K562 (cell line): ENCODE results near the gene OPN1LW. TPM values are rescaled to one million over a fixed set of nuclear protein-coding genes. Genes with fewer than 3 reads are reported as not detected.

Source experiments
- BCL6 ChIP-seq: fragments of 250-450 bp; sonication (Bioruptor Pico); IDR thresholded peaks from 2 replicates; pipeline ENCODE4 v1.4.0; 2020
- BMI1 ChIP-seq: fragments of 150-350 bp; IDR thresholded peaks from 2 replicates; pipeline ENCODE4 v1.6.1; 2014; ENCODE audit warnings: low read length
- CBX8 ChIP-seq: fragments of 200-600 bp; sonication (generic); IDR thresholded peaks from 2 replicates; pipeline ENCODE4 v1.6.1; 2012; ENCODE audit warnings: borderline replicate concordance, mixed run types, low read depth, mild to moderate bottlenecking, moderate library complexity, mixed read lengths, low read length, control low read depth, inconsistent platforms; ENCODE audit not compliant: poor library complexity, severe bottlenecking; ENCODE audit errors: extremely low read depth
- CREB5 ChIP-seq: fragments of 250-450 bp; sonication (Bioruptor Pico); IDR thresholded peaks from 2 replicates; pipeline ENCODE4 v1.5.0; 2020; ENCODE audit warnings: mild to moderate bottlenecking
- ELF4 ChIP-seq: fragments of 450-650 bp; formaldehyde crosslinking; IDR thresholded peaks from 2 replicates; pipeline ENCODE4 v1.4.0; 2022; ENCODE audit warnings: missing genetic modification characterization
- ETV5 ChIP-seq: sonication (generic); formaldehyde crosslinking; IDR thresholded peaks from 2 replicates; pipeline ENCODE4 v1.4.0; 2020; ENCODE audit warnings: low read depth, mild to moderate bottlenecking, missing genetic modification reagents
- MAZ ChIP-seq, 2 experiments: fragments of 450-650 bp in 1 of 2; sonication (generic) in 1 of 2; formaldehyde crosslinking; IDR thresholded peaks in 1 of 2; conservative IDR thresholded peaks in 1 of 2; 2 replicates each; pipeline versions ENCODE4 v1.4.0 to v1.5.0; 2020; ENCODE audit warnings: mild to moderate bottlenecking in 1 of 2, missing genetic modification reagents in 1 of 2
- MCM2 ChIP-seq: fragments of 450-650 bp; IDR thresholded peaks from 2 replicates; pipeline ENCODE4 v1.6.1; 2017; ENCODE audit warnings: low read depth, mild to moderate bottlenecking
- NONO ChIP-seq, 2 experiments: fragments of 200-400 bp in 1 of 2; fragments of 450-650 bp in 1 of 2; formaldehyde crosslinking in 1 of 2; IDR thresholded peaks; 2 replicates each; pipeline ENCODE4 v1.6.1; 2017; ENCODE audit warnings: low read depth in 2 of 2, mild to moderate bottlenecking in 2 of 2, moderate library complexity in 2 of 2, low read length in 1 of 2
- PML ChIP-seq: IDR thresholded peaks from 2 replicates; pipeline ENCODE4 v1.6.1; 2012; ENCODE audit warnings: low read length, inconsistent platforms
- POLR2B ChIP-seq: fragments of 450-650 bp; IDR thresholded peaks from 2 replicates; pipeline ENCODE4 v1.6.1; 2018; ENCODE audit warnings: low read depth; ENCODE audit not compliant: partially characterized antibody
- PYGO2 ChIP-seq: fragments of 450-650 bp; IDR thresholded peaks from 2 replicates; pipeline ENCODE4 v1.6.1; 2016; ENCODE audit warnings: mild to moderate bottlenecking, missing genetic modification characterization, moderate library complexity, missing compliant biosample characterization
- RBM39 ChIP-seq: fragments of 200-400 bp; formaldehyde crosslinking; optimal IDR thresholded peaks from 2 replicates; pipeline ENCODE3; 2018; ENCODE audit warnings: low read depth, low read length
- SMAD1 ChIP-seq: fragments of 150-350 bp; IDR thresholded peaks from 2 replicates; pipeline ENCODE4 v1.6.1; 2014; ENCODE audit warnings: low read length, low read depth; ENCODE audit not compliant: partially characterized antibody
- SREBF1 ChIP-seq: fragments of 150-350 bp; IDR thresholded peaks from 2 replicates; pipeline ENCODE4 v1.6.1; 2014; ENCODE audit warnings: antibody characterized with exemption, low read depth, low read length, borderline replicate concordance
- VEZF1 ChIP-seq: fragments of 200-800 bp; sonication (Bioruptor generic); IDR thresholded peaks from 2 replicates; pipeline ENCODE4 v1.6.1; 2017; ENCODE audit warnings: missing genetic modification characterization, missing compliant biosample characterization
- XRCC4 ChIP-seq: IDR thresholded peaks from one replicate; pipeline ENCODE4 v1.6.1; 2011; ENCODE audit not compliant: insufficient read depth, insufficient read length; ENCODE audit errors: extremely low read depth
- ZKSCAN1 ChIP-seq: fragments of 150-350 bp; IDR thresholded peaks from 2 replicates; pipeline ENCODE4 v1.6.1; 2016; ENCODE audit warnings: low read depth, low read length
- ZNF133 ChIP-seq: fragments of 250-450 bp; sonication (Bioruptor Pico); IDR thresholded peaks from 2 replicates; pipeline ENCODE4 v1.4.0; 2020; ENCODE audit warnings: mild to moderate bottlenecking
- ZNF146 ChIP-seq: IDR thresholded peaks from one replicate; pipeline ENCODE4 v1.6.1; 2018; ENCODE audit warnings: missing compliant biosample characterization; ENCODE audit not compliant: unreplicated experiment
- ZNF280A ChIP-seq: fragments of 450-650 bp; IDR thresholded peaks from 2 replicates; pipeline ENCODE4 v1.6.1; 2018; ENCODE audit warnings: mild to moderate bottlenecking, low read depth; ENCODE audit not compliant: partially characterized antibody
- ZNF311 ChIP-seq: fragments of 250-450 bp; sonication (Bioruptor Pico); IDR thresholded peaks from 2 replicates; pipeline ENCODE4 v1.4.0; 2020; ENCODE audit warnings: mild to moderate bottlenecking, moderate library complexity
- ZNF717 ChIP-seq: fragments of 250-450 bp; sonication (Bioruptor Pico); IDR thresholded peaks from 2 replicates; pipeline ENCODE4 v1.5.0; 2021
- ZNF785 ChIP-seq: fragments of 250-450 bp; sonication (Bioruptor Pico); IDR thresholded peaks from 2 replicates; pipeline ENCODE4 v1.4.0; 2020; ENCODE audit warnings: mild to moderate bottlenecking
- polyA plus RNA-seq, 8 experiments: library from polyadenylated mRNA; depleted of rRNA in 4 of 8; stranded (reverse) in 5 of 8; unstranded in 3 of 8; fragments of >200 nt; fragmentation: Nextera tagmentation in 2 of 8; fragmentation: Illumina TruSeq in 1 of 8; extraction: Ambion mirVana in 2 of 8; extraction: Trizol in 1 of 8; gene quantifications; 2 replicates each; pipeline versions ENCODE4 v1.2.1 to v1.2.3, GENCODE V29; 2011 to 2014; ENCODE audit warnings: inconsistent platforms in 1 of 8, missing spikeins in 1 of 8
- total RNA-seq, 7 experiments: library from RNA; depleted of rRNA in 6 of 7; stranded (reverse); fragments of >200 nt in 6 of 7; fragmentation: Illumina TruSeq in 2 of 7; extraction: Trizol in 2 of 7; gene quantifications; 2 replicates each; pipeline versions ENCODE4 v1.2.1 to v1.2.3, GENCODE V29; 2011 to 2021; ENCODE audit warnings: low replicate concordance in 1 of 7
- TF ChIP-seq, protein P1 (sequence below): fragments of 250-450 bp; sonication (Bioruptor Pico); IDR thresholded peaks from 2 replicates; pipeline ENCODE4 v1.8.0; 2021; ENCODE audit warnings: mild to moderate bottlenecking, moderate library complexity

Gene OPN1LW
- total and polyA plus RNA-seq, 9 of the 15 experiments (the other 6 are each of a cell fraction or from before 2014, with no cell fraction given), result 0.04 TPM; not detected in 8

DNA sequence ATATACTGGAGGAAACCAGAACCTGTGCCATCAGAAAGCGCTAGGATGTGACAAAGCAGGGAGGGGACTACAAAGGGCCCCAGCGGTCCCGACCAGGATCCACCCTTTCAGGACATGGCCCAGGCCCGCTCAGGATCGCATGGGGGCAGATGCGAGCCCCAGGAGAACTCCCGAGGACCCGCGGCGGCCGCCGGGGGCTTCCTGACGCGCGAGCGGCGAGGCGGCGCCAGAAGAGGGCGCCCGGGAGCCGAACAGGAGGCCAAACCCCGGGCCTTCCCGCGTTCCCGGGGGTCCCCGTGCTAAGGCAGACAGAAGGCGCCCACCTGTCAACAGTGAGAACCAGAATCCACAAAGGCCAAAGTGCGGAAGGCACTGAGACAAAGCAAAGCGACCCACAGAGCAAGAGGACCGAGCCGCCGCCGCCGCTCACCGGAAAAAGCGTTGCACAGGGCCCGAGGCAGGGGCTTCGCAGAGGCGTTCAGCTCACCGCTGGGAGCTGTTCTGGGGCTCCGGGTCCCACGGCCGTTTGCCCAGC is 7.3 kb upstream of the OPN1LW start (continued):
- no peak for TF ChIP-seq ZNF280A
- no peak for TF ChIP-seq ZNF311 (CRISPR knock-in tag)
- TF ChIP-seq CBX8, result no peak
- no peak for TF ChIP-seq CREB5
- TF ChIP-seq ETV5, result peak; percentile 31; the same call in 1 of the 2 replicates
- TF ChIP-seq POLR2B, result no peak
- peak; percentile 18 to 86; a peak in 2 of 4 replicates for TF ChIP-seq MAZ (CRISPR knock-in tag; conservative IDR thresholded peaks at IDR 0.05 in 1 of 2, IDR thresholded peaks at IDR 0.05 in 1 of 2)
- TF ChIP-seq ZNF785 (CRISPR knock-in tag), result no peak
- no peak; a peak in 1 of 4 replicates for TF ChIP-seq NONO (IDR thresholded peaks at IDR 0.05; ENCODE audit: low read depth in 2 of 2, low read length in 1 of 2)
- TF ChIP-seq, protein P1, sequence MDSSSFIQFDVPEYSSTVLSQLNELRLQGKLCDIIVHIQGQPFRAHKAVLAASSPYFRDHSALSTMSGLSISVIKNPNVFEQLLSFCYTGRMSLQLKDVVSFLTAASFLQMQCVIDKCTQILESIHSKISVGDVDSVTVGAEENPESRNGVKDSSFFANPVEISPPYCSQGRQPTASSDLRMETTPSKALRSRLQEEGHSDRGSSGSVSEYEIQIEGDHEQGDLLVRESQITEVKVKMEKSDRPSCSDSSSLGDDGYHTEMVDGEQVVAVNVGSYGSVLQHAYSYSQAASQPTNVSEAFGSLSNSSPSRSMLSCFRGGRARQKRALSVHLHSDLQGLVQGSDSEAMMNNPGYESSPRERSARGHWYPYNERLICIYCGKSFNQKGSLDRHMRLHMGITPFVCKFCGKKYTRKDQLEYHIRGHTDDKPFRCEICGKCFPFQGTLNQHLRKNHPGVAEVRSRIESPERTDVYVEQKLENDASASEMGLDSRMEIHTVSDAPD (CRISPR knock-in tag), result no peak
- no peak for TF ChIP-seq RBM39
- TF ChIP-seq ZNF133, result no peak
- no peak for TF ChIP-seq ZNF146
- TF ChIP-seq SREBF1, result no peak
- peak; percentile 54; the same call in 1 of the 2 replicates for TF ChIP-seq VEZF1
- no peak for TF ChIP-seq ZKSCAN1
- TF ChIP-seq XRCC4, result no peak
- no peak for TF ChIP-seq SMAD1
- TF ChIP-seq ELF4 (CRISPR knock-in tag), result no peak
- TF ChIP-seq BMI1, result no peak
- no peak for TF ChIP-seq PML
- TF ChIP-seq MCM2, result no peak
- TF ChIP-seq PYGO2, result no peak
- TF ChIP-seq BCL6 (CRISPR knock-in tag), result no peak
- no peak for TF ChIP-seq ZNF717
